SK-N-SH (cell line): Measurements from ENCODE around the gene CHD5. TPM values are rescaled to one million over a fixed set of nuclear protein-coding genes. Genes with fewer than 3 reads are reported as not detected.

Experiments used
- CTCF ChIA-PET: fragments of 300-600, 350-600 bp; formaldehyde crosslinking; extraction: SDS; loops from one replicate; lab custom pipeline; 2021; lab: Yijun Ruan, JAX
- POLR2A ChIA-PET: fragments of 350-600 bp; sonication (Branson Sonifier 250); formaldehyde crosslinking; extraction: SDS; loops from one replicate; lab custom pipeline; 2020; ENCODE audit warnings: antibody characterized with exemption, inconsistent platforms; lab: Yijun Ruan, JAX
- DNase-seq: peaks from one replicate; pipeline ENCODE4 v3.0.0; 2012
- H2AFZ ChIP-seq: fragments of 200-600 bp; sonication (generic); 2 replicates; pipeline ENCODE4 v1.8.1; 2016; ENCODE audit warnings: antibody characterized with exemption, mild to moderate bottlenecking, low read depth
- H3F3A ChIP-seq: fragments of 200-600 bp; sonication (generic); replicated peaks from 2 replicates; pipeline ENCODE3; 2016; ENCODE audit warnings: antibody characterized with exemption, mild to moderate bottlenecking; ENCODE audit not compliant: insufficient read depth
- H3K27ac ChIP-seq, 2 experiments: fragments of 200-500 bp in 1 of 2; fragments of 200-600 bp in 1 of 2; sonication (Bioruptor generic) in 1 of 2; sonication (generic), shearing (Covaris generic) in 1 of 2; 2 replicates each; pipeline versions ENCODE4 v1.5.1 to v1.6.1; 2014 to 2016; ENCODE audit warnings: low read depth in 2 of 2, inconsistent platforms in 1 of 2, low read length in 1 of 2, mild to moderate bottlenecking in 1 of 2, mixed read lengths in 1 of 2
- H3K27me3 ChIP-seq: fragments of 200-600 bp; sonication (generic), shearing (Covaris generic); 2 replicates; pipeline ENCODE4 v1.6.1; 2016; ENCODE audit warnings: mixed run types; ENCODE audit not compliant: insufficient read depth
- H3K36me3 ChIP-seq, 2 experiments: fragments of 200-500 bp in 1 of 2; fragments of 200-600 bp in 1 of 2; sonication (Bioruptor generic) in 1 of 2; sonication (generic) in 1 of 2; replicated peaks in 1 of 2; 2 replicates each; pipeline versions ENCODE3 to v1.5.1; 2014 to 2016; ENCODE audit warnings: low read length in 1 of 2, mild to moderate bottlenecking in 1 of 2; ENCODE audit not compliant: insufficient read depth in 2 of 2, control insufficient read depth in 1 of 2
- H3K4me1 ChIP-seq, 2 experiments: fragments of 200-500 bp in 1 of 2; fragments of 200-600 bp in 1 of 2; sonication (Bioruptor generic) in 1 of 2; sonication (generic), shearing (Covaris generic) in 1 of 2; 2 replicates each; pipeline versions ENCODE4 v1.5.1 to v1.6.1; 2014 to 2016; ENCODE audit warnings: low read depth in 1 of 2, low read length in 1 of 2, mixed run types in 1 of 2; ENCODE audit not compliant: insufficient read depth in 2 of 2, control insufficient read depth in 1 of 2
- H3K4me2 ChIP-seq: fragments of 200-600 bp; sonication (generic), shearing (Covaris generic); 2 replicates; pipeline ENCODE4 v1.6.1; 2017; ENCODE audit warnings: mixed run types
- H3K4me3 ChIP-seq, 2 experiments: fragments of 200-500 bp in 1 of 2; fragments of 200-600 bp in 1 of 2; sonication (Bioruptor generic) in 1 of 2; sonication (generic), shearing (Covaris generic) in 1 of 2; 2 replicates each; pipeline versions ENCODE4 v1.5.1 to v1.8.1; 2014 to 2016; ENCODE audit warnings: low read depth in 2 of 2, inconsistent platforms in 1 of 2, low read length in 1 of 2, mild to moderate bottlenecking in 1 of 2, mixed read lengths in 1 of 2, moderate library complexity in 1 of 2
- H3K79me2 ChIP-seq: fragments of 200-600 bp; sonication (generic); 2 replicates; pipeline ENCODE4 v1.8.1; 2017; ENCODE audit warnings: mild to moderate bottlenecking; ENCODE audit not compliant: insufficient read depth
- H3K9ac ChIP-seq: fragments of 200-600 bp; sonication (generic); 2 replicates; pipeline ENCODE4 v1.6.1; 2017; ENCODE audit warnings: mixed run types
- H3K9me2 ChIP-seq: fragments of 200-600 bp; sonication (generic); 2 replicates; pipeline ENCODE4 v1.6.1; 2017; ENCODE audit warnings: mixed run types
- H3K9me3 ChIP-seq: fragments of 200-600 bp; sonication (generic); 2 replicates; pipeline ENCODE4 v1.6.1; 2017; ENCODE audit warnings: mixed run types, mild to moderate bottlenecking, moderate library complexity
- H4K20me1 ChIP-seq: fragments of 200-600 bp; sonication (generic); 2 replicates; pipeline ENCODE4 v1.6.1; 2017; ENCODE audit warnings: mild to moderate bottlenecking, mixed run types; ENCODE audit not compliant: insufficient read depth
- CHD2 ChIP-seq: fragments of 150-350 bp; IDR thresholded peaks from 2 replicates; pipeline ENCODE4 v1.6.1; 2018; ENCODE audit warnings: low read length; ENCODE audit not compliant: partially characterized antibody
- EZH2phosphoT487 ChIP-seq: fragments of 200-600 bp; sonication (generic); IDR thresholded peaks from 2 replicates; pipeline ENCODE4 v1.6.1; 2017; ENCODE audit warnings: low read depth, mixed run types, mild to moderate bottlenecking, antibody characterized with exemption, moderate library complexity, borderline replicate concordance
- GATA2 ChIP-seq: sonication (generic); formaldehyde crosslinking; IDR thresholded peaks from 2 replicates; pipeline ENCODE4 v1.5.0; 2020; ENCODE audit warnings: mild to moderate bottlenecking, missing genetic modification reagents
- RCOR1 ChIP-seq: fragments of 150-350 bp; IDR thresholded peaks from 2 replicates; pipeline ENCODE4 v1.6.1; 2017; ENCODE audit warnings: antibody characterized with exemption, low read length
- TEAD4 ChIP-seq: IDR thresholded peaks from 2 replicates; pipeline ENCODE4 v1.4.0; 2012; ENCODE audit warnings: mild to moderate bottlenecking, borderline replicate concordance; ENCODE audit not compliant: insufficient read depth
- YY1 ChIP-seq: IDR thresholded peaks from 2 replicates; pipeline ENCODE4 v1.4.0; 2012; ENCODE audit warnings: low read depth, mild to moderate bottlenecking
- WGBS: methylation state at CpG from one replicate; pipeline ENCODE4 v1.1.6; 2017; ENCODE audit warnings: low lambda C conversion rate; 5-methylcytosine and 5-hydroxymethylcytosine counted together
- polyA plus RNA-seq, 3 experiments: library from polyadenylated mRNA; depleted of rRNA; stranded (reverse); fragments of >200 nt; gene quantifications; 2 replicates each; pipeline ENCODE4 v1.2.3, GENCODE V29; 2012
- TF ChIP-seq, protein P1 (sequence below): IDR thresholded peaks from 2 replicates; pipeline ENCODE4 v1.6.1; 2012; ENCODE audit warnings: mild to moderate bottlenecking, low read depth, low read length, moderate library complexity
- TF ChIP-seq, protein P2 (sequence below): fragments of 200-600 bp; sonication (generic); IDR thresholded peaks from 2 replicates; pipeline ENCODE4 v1.6.1; 2017; ENCODE audit warnings: antibody characterized with exemption, mild to moderate bottlenecking, moderate library complexity

CHD5 gene
- polyA plus RNA-seq, 1 of the 3 experiments (the other 2 are of a cell fraction): 0.26 TPM

GRCh38 chr1:6206520-6206855, 26.4 kb upstream of the CHD5 start:
- no peak overlapping the region for H3K27ac ChIP-seq
- no peak for DNase-seq
- H3K4me2 ChIP-seq: no peak overlapping the region
- no peak overlapping the region for H2AFZ ChIP-seq
- H3K9me3 ChIP-seq: no peaks in the 10 kb centered on the region
- H4K20me1 ChIP-seq: no peaks in the 10 kb centered on the region
- H3K4me1 ChIP-seq: peaks cover 0 to 18% of the 10 kb centered on the region in 2 experiments; a peak in 1 of 4 replicates
- H3K79me2 ChIP-seq: no peaks in the 10 kb centered on the region
- H3K4me3 ChIP-seq: no peak overlapping the region
- TF ChIP-seq, protein P1, sequence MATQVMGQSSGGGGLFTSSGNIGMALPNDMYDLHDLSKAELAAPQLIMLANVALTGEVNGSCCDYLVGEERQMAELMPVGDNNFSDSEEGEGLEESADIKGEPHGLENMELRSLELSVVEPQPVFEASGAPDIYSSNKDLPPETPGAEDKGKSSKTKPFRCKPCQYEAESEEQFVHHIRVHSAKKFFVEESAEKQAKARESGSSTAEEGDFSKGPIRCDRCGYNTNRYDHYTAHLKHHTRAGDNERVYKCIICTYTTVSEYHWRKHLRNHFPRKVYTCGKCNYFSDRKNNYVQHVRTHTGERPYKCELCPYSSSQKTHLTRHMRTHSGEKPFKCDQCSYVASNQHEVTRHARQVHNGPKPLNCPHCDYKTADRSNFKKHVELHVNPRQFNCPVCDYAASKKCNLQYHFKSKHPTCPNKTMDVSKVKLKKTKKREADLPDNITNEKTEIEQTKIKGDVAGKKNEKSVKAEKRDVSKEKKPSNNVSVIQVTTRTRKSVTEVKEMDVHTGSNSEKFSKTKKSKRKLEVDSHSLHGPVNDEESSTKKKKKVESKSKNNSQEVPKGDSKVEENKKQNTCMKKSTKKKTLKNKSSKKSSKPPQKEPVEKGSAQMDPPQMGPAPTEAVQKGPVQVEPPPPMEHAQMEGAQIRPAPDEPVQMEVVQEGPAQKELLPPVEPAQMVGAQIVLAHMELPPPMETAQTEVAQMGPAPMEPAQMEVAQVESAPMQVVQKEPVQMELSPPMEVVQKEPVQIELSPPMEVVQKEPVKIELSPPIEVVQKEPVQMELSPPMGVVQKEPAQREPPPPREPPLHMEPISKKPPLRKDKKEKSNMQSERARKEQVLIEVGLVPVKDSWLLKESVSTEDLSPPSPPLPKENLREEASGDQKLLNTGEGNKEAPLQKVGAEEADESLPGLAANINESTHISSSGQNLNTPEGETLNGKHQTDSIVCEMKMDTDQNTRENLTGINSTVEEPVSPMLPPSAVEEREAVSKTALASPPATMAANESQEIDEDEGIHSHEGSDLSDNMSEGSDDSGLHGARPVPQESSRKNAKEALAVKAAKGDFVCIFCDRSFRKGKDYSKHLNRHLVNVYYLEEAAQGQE: no peak
- no peaks in the 10 kb centered on the region for H3F3A ChIP-seq
- H3K27me3 ChIP-seq: no peaks in the 10 kb centered on the region
- CTCF ChIA-PET: interaction anchor here (0.6 to 5.1 kb wide), 9 partner anchors 7 to 231 kb away, joined by 3 to 43 read pairs (median 3); partner anchors contain the start of gene RPL22
- no peak overlapping the region for H3K9ac ChIP-seq
- POLR2A ChIA-PET: interaction anchor here (0.7 kb wide), 1 partner anchor 362 kb away, joined by 3 read pairs; no protein-coding TSS in a partner anchor
- H3K36me3 ChIP-seq: no peaks in the 10 kb centered on the region
- 75% methylated on average over 17 of the region's 25 CpGs for WGBS
- H3K9me2 ChIP-seq: no peaks in the 10 kb centered on the region

DNA sequence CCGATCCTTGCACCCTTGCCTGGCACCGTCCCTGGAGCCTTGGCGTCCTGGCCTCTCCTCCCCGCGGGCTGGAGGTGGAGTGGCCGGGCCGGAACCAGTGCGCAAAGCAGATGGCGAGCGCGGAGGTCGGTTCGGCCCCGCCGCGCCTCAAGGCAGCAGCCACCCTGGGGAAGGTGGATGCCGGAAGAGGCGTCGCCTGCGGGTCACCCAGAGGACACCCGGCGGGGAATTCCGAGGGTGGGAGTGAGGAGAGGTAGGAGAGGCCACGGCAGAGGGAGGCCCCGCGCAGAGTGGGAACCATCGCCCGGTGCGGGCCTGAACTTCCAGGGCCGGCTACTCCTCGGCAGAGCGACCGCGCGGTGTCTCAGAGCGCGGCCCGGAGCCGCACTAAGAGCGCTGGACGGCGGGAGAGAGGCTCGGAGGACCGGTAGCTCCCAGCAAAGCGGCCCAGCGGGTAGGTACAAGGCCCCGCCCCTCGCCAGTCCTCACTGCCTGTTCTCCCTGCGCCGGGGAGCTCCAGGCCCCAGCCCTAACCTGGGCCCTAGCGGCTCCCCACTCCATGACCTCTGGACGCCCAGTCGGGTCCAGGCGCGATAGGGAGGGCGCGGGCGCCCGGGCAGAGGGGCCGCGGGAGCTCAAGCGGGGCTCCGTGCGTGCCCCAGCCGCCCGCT, 25.9 kb upstream of the CHD5 start, which contains the start of gene RNF207:
TSS of gene RNF207 (plus strand) at position 271 of the 671 bp plus-strand sequence. CDS start 417 bp downstream, outside the sequence.
- Histone ChIP-seq H4K20me1 (no peaks in the 10 kb centered on the region), H3K4me1 (peaks cover 0 to 18% of the 10 kb centered on the region in 2 experiments; a peak in 1 of 4 replicates), H3K79me2 (no peaks in the 10 kb centered on the region), H2AFZ (no peak within 1 kb of the TSS), H3K9ac (no peak within 1 kb of the TSS), H3F3A (no peaks in the 10 kb centered on the region), H3K9me3 (no peaks in the 10 kb centered on the region), H3K27ac (no peak within 1 kb of the TSS), H3K27me3 (no peaks in the 10 kb centered on the region), H3K9me2 (no peaks in the 10 kb centered on the region), H3K36me3 (no peaks in the 10 kb centered on the region), H3K4me3 (no peak within 1 kb of the TSS; a peak in 1 of 4 replicates), H3K4me2 (no peak within 1 kb of the TSS)
- DNase-seq: no peak
- ChIA-PET CTCF (interaction anchor here (0.6 to 5.1 kb wide), 7 partner anchors 7 to 232 kb away, joined by 3 to 43 read pairs (median 5); partner anchors contain the start of gene RPL22), POLR2A (interaction anchor here (0.7 kb wide), 1 partner anchor 363 kb away, joined by 3 read pairs; no protein-coding TSS in a partner anchor)
- TF ChIP-seq CHD2 (no peak), GATA2 (CRISPR knock-in tag) (no peak), TEAD4 (no peak)
- WGBS: 87% methylated on average over 51 of the region's 66 CpGs

DNA sequence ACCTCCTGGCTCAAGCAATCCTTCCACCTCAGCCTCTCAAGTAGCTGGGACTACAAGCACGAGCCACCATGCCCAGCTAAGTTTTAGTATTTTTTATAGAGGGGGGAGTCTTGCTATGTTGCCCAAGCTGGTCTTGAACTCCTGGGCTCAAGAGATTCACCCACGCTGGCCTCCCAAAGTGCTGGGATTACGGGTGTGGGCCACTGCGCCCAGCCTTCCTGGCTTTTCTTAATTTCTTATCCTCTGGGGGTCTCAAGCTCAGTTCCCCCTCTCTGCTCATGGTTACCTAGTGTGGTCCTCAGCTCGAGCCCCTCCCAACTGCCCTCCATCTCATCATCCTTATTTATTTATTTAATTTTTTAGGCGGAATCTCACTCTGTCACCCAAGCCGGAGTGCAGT, 22.1 kb upstream of the CHD5 start:
- H3K4me3 ChIP-seq: no peak overlapping the region
- peaks cover 5% of the 10 kb centered on the region for H3F3A ChIP-seq
- ChIA-PET CTCF (interaction anchor here (1.1 to 1.5 kb wide), 3 partner anchors 17 to 209 kb away, joined by 3 to 4 read pairs (median 3); no protein-coding TSS in a partner anchor), POLR2A (no interaction called here)
- H3K27me3 ChIP-seq: no peaks in the 10 kb centered on the region
- H3K9ac ChIP-seq: no peak overlapping the region
- H3K4me2 ChIP-seq: no peak overlapping the region
- H3K4me1 ChIP-seq: peaks cover 8 to 17% of the 10 kb centered on the region in 2 experiments; a peak in 3 of 4 replicates
- H3K9me3 ChIP-seq: no peaks in the 10 kb centered on the region
- H3K36me3 ChIP-seq: peaks cover 2 to 3% of the 10 kb centered on the region in 2 experiments
- no peak overlapping the region for H3K27ac ChIP-seq
- H3K79me2 ChIP-seq: peaks cover 27% of the 10 kb centered on the region
- no peaks in the 10 kb centered on the region for H3K9me2 ChIP-seq
- no peak overlapping the region for H2AFZ ChIP-seq
- 85% methylated on average over 7 of the region's 7 CpGs for WGBS
- no peak for DNase-seq
- peaks cover 18% of the 10 kb centered on the region for H4K20me1 ChIP-seq
- TF ChIP-seq, protein P2, sequence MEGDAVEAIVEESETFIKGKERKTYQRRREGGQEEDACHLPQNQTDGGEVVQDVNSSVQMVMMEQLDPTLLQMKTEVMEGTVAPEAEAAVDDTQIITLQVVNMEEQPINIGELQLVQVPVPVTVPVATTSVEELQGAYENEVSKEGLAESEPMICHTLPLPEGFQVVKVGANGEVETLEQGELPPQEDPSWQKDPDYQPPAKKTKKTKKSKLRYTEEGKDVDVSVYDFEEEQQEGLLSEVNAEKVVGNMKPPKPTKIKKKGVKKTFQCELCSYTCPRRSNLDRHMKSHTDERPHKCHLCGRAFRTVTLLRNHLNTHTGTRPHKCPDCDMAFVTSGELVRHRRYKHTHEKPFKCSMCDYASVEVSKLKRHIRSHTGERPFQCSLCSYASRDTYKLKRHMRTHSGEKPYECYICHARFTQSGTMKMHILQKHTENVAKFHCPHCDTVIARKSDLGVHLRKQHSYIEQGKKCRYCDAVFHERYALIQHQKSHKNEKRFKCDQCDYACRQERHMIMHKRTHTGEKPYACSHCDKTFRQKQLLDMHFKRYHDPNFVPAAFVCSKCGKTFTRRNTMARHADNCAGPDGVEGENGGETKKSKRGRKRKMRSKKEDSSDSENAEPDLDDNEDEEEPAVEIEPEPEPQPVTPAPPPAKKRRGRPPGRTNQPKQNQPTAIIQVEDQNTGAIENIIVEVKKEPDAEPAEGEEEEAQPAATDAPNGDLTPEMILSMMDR: no peak
- TF ChIP-seq YY1 (no peak), RCOR1 (no peak), GATA2 (CRISPR knock-in tag) (no peak), EZH2phosphoT487 (no peak), TEAD4 (no peak)
- TF ChIP-seq, protein P1: no peak
